HG03095 (cell line): Measurements from ENCODE around the gene PDE2A.
"Not testable (repeated sequence)": the region's sequence is repeated elsewhere in the genome, so short reads cannot be mapped to it uniquely, and the experiment has no call there.

Experiments used
- ATAC-seq: cut with Tn5 transposase; IDR thresholded peaks from one replicate; pipeline ENCODE4 v1.9.1; 2021; ENCODE audit warnings: moderate library complexity; ENCODE audit not compliant: unreplicated experiment

Gene PDE2A

GRCh38 chr11:72555014-72555522, 119.2 kb downstream of the PDE2A start:
- ATAC-seq, result not testable (repeated sequence)

DNA sequence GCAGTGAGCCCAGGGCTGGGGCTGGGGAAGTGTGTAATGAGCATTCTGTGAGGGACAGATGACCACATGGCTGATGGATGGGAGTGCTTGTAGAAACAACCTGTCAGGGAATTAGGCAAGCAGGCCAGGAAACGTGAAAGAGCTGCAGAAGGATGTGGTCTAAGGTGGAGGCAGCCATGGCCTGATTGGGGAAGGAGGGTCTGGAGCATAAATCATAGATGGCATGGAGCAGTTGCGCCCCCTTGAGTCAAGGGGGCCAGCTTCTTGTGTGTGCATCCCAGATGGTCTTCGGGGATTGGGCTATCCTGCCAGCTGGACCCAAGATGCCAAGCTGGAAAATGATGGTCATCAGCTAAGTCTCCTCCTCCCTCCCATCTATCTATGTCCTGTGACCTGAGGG, 120.5 kb downstream of the PDE2A start:
- no peak for ATAC-seq

- no peak for ATAC-seq
Observed at GRCh38 chr11:72552399-72552910, 121.8 kb downstream of the PDE2A start.

GRCh38 chr11:72551571-72551970, 122.7 kb downstream of the PDE2A start:
- ATAC-seq, result no peak

GRCh38 chr11:72548463-72548862, 125.8 kb downstream of the PDE2A start:
- no peak for ATAC-seq

DNA sequence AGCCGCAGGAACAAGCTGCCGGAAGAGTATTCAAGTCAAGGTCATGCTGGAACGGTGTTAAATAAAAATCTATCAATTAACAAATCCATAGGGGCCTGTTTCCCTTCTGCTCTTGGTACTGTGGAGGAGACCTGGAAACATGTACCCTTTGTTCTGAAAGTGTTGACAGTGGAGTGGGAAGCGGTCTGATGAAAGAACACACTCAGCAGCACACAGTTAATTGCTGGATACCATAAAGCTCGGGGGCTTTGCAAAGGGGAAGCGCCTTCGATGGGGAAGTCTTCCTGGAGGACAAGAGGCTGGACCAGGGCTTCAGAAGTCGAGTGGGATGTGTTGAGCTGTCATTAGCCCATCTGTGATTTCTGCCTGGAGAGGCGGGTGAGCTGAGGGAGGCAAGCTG, 127.4 kb downstream of the PDE2A start:
- ATAC-seq, result no peak

- ATAC-seq, result no peak
Observed at GRCh38 chr11:72544589-72544988, 129.6 kb downstream of the PDE2A start.

DNA sequence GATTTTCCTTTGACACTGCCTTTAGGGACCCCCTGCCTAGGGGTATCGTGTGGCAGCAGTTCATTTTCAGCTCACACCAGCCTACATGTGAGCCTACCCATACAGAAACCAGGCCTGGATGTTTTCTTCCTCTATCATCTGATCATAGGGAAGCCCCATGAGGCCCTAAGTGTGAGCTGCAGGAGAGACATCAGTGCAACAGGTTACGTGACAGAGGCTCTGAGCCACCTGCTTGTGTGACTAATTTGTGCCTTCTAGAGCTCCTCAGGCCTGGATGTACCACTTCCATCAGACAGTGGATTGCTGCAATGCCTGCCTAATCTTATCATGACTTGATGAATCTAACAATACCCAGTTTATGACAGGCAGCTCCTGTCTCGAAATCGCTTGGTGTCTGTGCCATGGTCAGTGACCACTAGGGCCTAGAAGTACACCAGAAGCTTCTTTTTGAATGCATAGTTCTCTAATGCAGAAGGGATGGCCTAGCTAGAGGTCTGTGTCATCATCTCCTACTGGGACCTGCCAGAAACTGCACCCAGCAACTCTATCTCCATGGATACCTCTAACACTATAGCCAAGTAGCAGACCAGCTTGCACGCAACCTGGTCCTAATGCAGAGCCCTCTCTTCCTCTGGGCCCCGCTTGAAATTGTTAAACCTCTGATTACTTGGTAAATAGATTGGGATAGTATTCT, 130.2 kb downstream of the PDE2A start:
- no peak for ATAC-seq

DNA sequence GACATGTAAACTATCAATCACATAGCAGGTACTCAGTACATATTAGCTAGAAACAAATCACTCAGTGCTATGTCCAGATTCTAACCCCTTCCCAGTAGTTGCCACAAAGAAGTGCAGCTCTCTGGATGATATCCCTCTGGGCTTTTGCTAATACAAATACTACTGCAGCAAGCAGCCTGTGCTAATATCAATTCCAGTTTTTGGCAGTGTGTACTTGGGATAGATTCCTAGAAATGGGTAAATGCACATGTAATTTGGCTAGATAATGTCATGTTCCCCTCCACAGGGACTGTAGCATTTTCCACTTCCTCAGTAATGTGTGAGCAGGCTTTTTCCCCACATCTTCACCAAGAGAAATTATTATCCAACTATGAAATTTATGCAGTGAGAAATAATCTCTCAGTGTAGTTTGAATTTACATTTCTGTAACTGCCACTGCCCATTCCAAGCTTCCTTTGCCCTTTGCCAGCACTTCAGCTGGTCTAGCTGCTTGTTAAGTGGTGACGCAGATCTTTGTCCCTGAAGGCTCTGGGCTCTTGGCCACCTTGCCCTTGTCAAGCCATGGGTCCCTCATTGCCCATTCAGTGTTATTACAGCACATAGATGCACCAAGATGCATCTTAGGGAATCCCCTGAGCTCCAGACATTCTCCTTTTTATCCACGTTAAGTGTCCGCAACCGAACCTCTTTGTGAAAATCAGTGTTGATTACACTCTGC, 132.8 kb downstream of the PDE2A start:
- no peak for ATAC-seq

GRCh38 chr11:72537051-72537450, 137.2 kb downstream of the PDE2A start:
- ATAC-seq, result no peak

DNA sequence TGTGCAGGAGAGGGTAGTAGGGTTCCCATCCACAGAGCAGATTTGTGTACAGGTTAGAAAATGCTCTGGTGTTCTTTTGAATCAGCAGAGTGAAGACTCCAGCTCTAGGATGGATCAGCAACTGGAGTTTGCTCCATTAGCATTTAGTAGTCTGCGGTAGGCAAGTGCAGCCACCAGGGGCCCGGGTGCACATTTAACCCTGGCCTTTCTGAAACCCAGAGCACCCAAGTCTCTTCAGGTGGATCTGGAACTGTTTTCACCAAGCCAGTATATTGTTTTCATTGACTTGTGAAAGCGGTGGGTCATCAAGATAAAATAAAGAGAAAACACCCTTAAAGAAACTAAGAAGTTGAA, 139.1 kb downstream of the PDE2A start:
- ATAC-seq, result no peak

- no peak for ATAC-seq
Observed at GRCh38 chr11:72534371-72535193, 139.6 kb downstream of the PDE2A start.

GRCh38 chr11:72529068-72529467, 145.2 kb downstream of the PDE2A start:
- ATAC-seq, result no peak

DNA sequence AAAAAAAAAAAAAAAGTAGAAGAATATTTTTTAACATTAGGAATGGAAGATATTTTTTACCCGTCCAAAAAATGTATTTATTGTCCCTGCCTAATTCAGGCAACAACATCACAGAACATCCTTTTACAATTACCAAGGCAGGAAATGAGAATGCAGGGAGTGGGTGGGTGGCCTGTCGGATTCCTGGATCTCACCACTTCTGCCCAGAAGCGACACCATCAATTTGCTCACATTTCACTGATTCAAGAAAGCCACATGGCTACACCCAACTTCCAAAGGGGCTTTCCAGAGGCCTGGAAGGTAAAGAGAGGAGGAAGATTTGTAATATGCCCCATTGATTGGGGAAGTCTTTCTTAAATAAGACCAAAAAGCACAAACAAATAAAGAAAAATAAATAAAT, 146.1 kb downstream of the PDE2A start:
- ATAC-seq, result no peak
